ENCODE measurements around the gene SF3A2. TPM values are rescaled to one million over a fixed set of nuclear protein-coding genes. Genes with fewer than 3 reads are reported as not detected.
A peak's percentile ranks its signal among the peaks of the same experiment; 100 is the strongest.

SF3A2 gene
- total RNA-seq, 4 donors from 2014 or later: 21.4 to 84.0 (median 51.8) TPM

- Histone ChIP-seq H3K27me3 (peaks cover 0 to 43% of the 10 kb centered on the region in 2 donors), H3K4me3 (peak overlapping the region in 2 of 4 donors; percentile 7 to 26)
These were observed 16.1 kb downstream of the SF3A2 start for GRCh38 chr19:2252797-2253105.

DNA sequence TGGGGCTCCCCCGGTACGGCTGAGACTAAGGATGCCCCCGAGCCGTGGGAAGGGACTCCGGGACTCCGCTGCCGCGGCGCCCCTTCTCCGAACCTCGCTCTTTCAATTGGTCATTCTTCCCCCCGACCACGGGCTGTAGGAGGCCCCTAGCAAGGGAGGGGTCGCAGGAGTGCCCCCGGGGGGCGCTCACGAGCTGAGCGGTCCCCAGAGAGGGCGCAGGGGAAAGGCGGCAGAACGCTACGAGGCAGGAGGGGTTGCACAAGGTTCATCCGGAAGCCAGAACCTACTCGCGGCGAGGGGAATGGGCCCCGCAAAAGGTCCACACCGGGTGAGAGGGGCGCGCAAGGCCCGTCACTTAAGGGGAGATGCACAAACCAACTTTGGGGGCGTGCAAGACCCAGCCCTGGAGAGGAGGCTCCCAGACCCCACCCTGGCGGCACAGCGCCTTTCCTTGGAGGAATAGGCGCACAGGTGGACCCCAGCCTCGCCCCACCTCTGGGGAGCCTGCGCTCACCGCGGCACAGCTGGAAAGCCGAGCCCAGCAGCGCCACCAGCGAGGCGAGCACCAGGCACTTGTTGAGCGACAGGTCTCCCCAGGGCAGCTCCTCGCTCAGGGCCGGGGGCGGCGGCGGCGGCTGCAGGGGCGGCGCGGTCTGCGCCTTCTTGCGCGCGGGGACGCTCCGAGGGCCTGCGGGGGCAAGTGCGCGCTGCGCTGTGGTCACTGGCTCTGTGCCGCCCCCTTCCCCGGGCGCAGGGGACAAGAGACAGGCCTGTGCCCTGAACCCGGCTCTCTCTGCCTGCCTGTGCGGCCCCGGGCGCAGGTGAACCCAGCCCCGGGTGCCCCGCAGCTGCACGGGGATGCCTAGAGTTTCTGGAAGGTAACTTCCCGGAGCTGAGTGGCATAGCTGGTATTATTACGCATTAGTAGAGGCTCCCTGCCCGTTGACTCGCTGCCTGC is 16.8 kb downstream of the SF3A2 start:
- H3K4me3 ChIP-seq: peak overlapping the region in 2 of 4 donors; percentile 7 to 26
- DNase-seq (ENCODE audit: low spot score in 2 of 2): no peak
- WGBS, 2 donors: 7 to 17% methylated on average over 8 to 77 of the region's 77 CpGs
- H3K36me3 ChIP-seq: peaks cover 0 to 12% (median 0%) of the 10 kb centered on the region in 3 donors
- H3K27ac ChIP-seq: no peak overlapping the region
- TF ChIP-seq, protein P1, sequence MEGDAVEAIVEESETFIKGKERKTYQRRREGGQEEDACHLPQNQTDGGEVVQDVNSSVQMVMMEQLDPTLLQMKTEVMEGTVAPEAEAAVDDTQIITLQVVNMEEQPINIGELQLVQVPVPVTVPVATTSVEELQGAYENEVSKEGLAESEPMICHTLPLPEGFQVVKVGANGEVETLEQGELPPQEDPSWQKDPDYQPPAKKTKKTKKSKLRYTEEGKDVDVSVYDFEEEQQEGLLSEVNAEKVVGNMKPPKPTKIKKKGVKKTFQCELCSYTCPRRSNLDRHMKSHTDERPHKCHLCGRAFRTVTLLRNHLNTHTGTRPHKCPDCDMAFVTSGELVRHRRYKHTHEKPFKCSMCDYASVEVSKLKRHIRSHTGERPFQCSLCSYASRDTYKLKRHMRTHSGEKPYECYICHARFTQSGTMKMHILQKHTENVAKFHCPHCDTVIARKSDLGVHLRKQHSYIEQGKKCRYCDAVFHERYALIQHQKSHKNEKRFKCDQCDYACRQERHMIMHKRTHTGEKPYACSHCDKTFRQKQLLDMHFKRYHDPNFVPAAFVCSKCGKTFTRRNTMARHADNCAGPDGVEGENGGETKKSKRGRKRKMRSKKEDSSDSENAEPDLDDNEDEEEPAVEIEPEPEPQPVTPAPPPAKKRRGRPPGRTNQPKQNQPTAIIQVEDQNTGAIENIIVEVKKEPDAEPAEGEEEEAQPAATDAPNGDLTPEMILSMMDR (IDR thresholded peaks at IDR 0.05): no peak
- no peaks in the 10 kb centered on the region for H3K9me3 ChIP-seq
- peaks cover 0 to 44% (median 18%) of the 10 kb centered on the region in 4 donors for H3K4me1 ChIP-seq
- peaks cover 0 to 43% of the 10 kb centered on the region in 2 donors for H3K27me3 ChIP-seq

More at GRCh38 chr19:2252797-2253105, 16.1 kb downstream of the SF3A2 start:
- WGBS, 2 donors: 2 to 8% methylated on average over 13 to 18 of the region's 18 CpGs
- H3K36me3 ChIP-seq: peaks cover 0 to 18% (median 2%) of the 10 kb centered on the region in 3 donors
- no peak for DNase-seq (ENCODE audit: low spot score in 2 of 2)
- no peaks in the 10 kb centered on the region for H3K9me3 ChIP-seq
- TF ChIP-seq EP300 (IDR thresholded peaks at IDR 0.05) (no peak), POLR2A (IDR thresholded peaks at IDR 0.05) (no peak)
- TF ChIP-seq, protein P1 (IDR thresholded peaks at IDR 0.05): no peak
- peaks cover 0 to 44% (median 18%) of the 10 kb centered on the region in 4 donors for H3K4me1 ChIP-seq
- no peak overlapping the region for H3K27ac ChIP-seq

DNA sequence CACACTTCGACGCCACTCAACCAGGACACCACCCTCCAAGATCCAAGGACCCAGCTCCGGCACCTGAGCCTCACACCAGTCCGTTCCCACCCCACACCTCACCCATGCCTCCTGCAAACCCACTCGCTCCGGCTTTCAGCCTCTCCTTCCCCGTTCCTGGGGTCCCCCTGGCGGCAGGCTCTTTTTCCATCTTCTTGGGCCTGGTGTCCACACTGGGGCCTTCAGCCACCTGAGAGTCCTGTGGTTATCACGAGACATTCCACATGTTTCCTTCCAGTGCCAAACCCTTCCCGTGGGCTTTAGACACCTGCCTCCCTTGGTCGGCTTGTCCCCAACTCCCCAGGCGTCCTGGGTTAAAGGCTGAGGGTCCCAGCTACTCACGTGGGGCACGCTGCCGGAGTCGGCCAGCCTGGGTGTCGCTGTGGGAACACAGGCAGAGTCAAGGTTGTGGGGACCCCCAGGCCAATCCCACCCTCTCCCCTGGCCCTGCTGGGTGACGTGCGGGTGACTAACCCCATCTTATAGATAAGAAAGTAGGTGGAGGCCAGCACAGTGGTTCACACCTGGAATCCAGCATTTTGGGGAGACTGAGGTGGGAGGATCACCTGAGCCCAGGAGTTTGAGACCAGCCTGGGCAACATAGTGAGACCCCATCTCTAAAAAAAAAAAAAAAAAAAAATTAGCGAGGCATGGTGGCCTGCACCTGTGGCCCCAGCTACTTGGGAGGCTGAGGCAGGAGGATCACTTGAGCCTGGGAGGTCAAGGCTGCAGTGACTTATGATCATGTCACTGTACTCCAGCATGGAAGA is 17.6 kb downstream of the SF3A2 start:
- Histone ChIP-seq H3K27me3 (peaks cover 0 to 43% of the 10 kb centered on the region in 2 donors), H3K9me3 (no peaks in the 10 kb centered on the region), H3K27ac (no peak overlapping the region), H3K4me1 (peaks cover 0 to 44% (median 18%) of the 10 kb centered on the region in 4 donors), H3K4me3 (no peak overlapping the region), H3K36me3 (peaks cover 0 to 3% (median 0%) of the 10 kb centered on the region in 3 donors)
- 55 to 72% methylated on average over 16 to 20 of the region's 20 CpGs for WGBS, 2 donors
- TF ChIP-seq EP300 (IDR thresholded peaks at IDR 0.05) (no peak), POLR2A (IDR thresholded peaks at IDR 0.05) (no peak)
- TF ChIP-seq, protein P1 (IDR thresholded peaks at IDR 0.05): no peak
- DNase-seq (ENCODE audit: low spot score in 2 of 2): no peak

DNA sequence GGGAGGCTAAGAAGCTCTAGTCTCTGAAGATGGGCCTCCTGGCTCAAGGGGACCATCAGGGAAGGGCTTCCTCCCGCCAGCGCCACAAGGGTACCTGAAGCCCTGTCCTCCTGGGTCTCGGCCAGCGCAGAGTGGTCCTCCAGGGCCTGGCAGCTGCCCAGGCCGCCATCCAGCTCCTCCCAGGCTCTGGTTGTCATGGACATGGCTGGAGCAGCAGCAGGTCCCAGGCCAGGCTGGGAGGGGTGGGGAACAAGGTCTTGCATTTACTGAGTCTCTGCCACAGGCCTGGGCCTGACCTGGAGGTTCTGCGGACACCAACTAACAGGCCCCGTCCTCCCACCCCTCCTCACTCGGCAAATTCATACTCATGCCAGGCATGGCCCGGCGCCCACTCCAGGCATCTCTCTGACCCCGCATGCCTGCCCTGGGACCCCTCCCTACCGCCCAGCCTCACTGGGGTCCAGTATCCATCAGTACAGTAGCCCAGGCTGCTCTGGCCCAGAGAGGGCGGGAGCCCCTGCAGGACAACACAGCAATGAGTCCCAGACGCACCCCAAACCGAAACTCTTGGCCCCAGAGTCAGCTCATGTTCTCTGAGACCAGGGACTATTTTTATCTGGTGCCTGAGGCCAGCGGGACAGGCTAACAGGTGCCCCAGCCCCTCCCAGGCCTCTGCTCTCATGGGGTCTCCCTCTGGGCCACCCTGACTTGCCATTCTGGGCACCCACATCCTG is 18.7 kb downstream of the SF3A2 start:
- no peaks in the 10 kb centered on the region for H3K36me3 ChIP-seq
- TF ChIP-seq EP300 (IDR thresholded peaks at IDR 0.05): no peak
- TF ChIP-seq, protein P1 (IDR thresholded peaks at IDR 0.05): no peak
- TF ChIP-seq POLR2A (IDR thresholded peaks at IDR 0.05): no peak
- no peak for DNase-seq (ENCODE audit: low spot score in 2 of 2)
- peaks cover 0 to 35% of the 10 kb centered on the region in 2 donors for H3K27me3 ChIP-seq
- no peaks in the 10 kb centered on the region for H3K9me3 ChIP-seq
- 42 to 88% methylated on average over 3 to 15 of the region's 16 CpGs for WGBS, 2 donors
- peaks cover 0 to 37% (median 18%) of the 10 kb centered on the region in 4 donors for H3K4me1 ChIP-seq
- no peak overlapping the region for H3K27ac ChIP-seq
- no peak overlapping the region for H3K4me3 ChIP-seq
